Measurements from ENCODE around the gene LAMB4. TPM values are rescaled to one million over a fixed set of nuclear protein-coding genes. Genes with fewer than 3 reads are reported as not detected.

Gene LAMB4
- total RNA-seq, 3 donors from 2014 or later (not counting 1 experiment from before 2014, with no cell fraction given): not detected

DNA sequence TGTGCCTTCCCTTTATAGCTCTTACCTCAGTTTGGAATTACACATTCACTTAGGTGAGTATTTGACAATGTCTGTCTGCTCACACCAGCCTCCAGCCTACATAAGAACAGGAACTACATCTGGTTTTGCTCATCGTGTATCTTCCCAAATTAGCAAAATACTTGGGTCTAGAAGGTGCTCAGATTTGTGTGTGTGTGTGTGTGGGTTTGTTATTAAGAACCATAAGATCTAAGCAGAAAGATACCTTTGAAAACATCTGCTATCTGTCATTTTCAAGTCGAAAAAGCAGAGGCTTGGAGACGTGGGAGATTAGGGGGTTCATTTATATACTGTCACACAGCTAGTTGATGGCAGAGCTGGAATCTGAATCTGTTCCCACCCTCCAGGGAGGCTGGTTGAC is 14.8 kb upstream of the LAMB4 start:
- H3K9me3 ChIP-seq (ENCODE audit: control insufficient read depth, insufficient read depth, low read length): no peaks in the 10 kb centered on the region
- Mint-ChIP-seq H3K27me3 (ENCODE audit: low read depth in 2 of 2) (peaks cover 10 to 28% of the 10 kb centered on the region in 2 donors), H3K4me1 (no peaks in the 10 kb centered on the region), H3K4me3 (no peak overlapping the region), H3K9me3 (no peaks in the 10 kb centered on the region), H3K36me3 (no peaks in the 10 kb centered on the region), H3K27ac (no peak overlapping the region)
- H3K27me3 ChIP-seq (ENCODE audit: control insufficient read depth, insufficient read depth, low read length): no peaks in the 10 kb centered on the region
- no peak for TF ChIP-seq CTCF (IDR thresholded peaks at IDR 0.05)
- H3K4me3 ChIP-seq (ENCODE audit: low read length): no peak overlapping the region
- no peak for DNase-seq
- intact Hi-C loops (cut with micrococcal nuclease): no loop called here
- H3K27ac ChIP-seq (ENCODE audit: low read length): no peak overlapping the region
- no peaks in the 10 kb centered on the region for H3K36me3 ChIP-seq (ENCODE audit: control insufficient read depth, insufficient read depth, low read length)
- H3K4me1 ChIP-seq (ENCODE audit: control insufficient read depth, insufficient read depth, low read length): peaks cover 4% of the 10 kb centered on the region
- WGBS (ENCODE audit: insufficient coverage): 61% methylated on average over 2 of the region's 3 CpGs
- ATAC-seq: no peak

GRCh38 chr7:108143658-108144420 is 13.7 kb upstream of the LAMB4 start:
- no peaks in the 10 kb centered on the region for H3K36me3 ChIP-seq (ENCODE audit: control insufficient read depth, insufficient read depth, low read length)
- peaks cover 4% of the 10 kb centered on the region for H3K4me1 ChIP-seq (ENCODE audit: control insufficient read depth, insufficient read depth, low read length)
- H3K4me3 ChIP-seq (ENCODE audit: low read length): no peak overlapping the region
- Mint-ChIP-seq H3K36me3 (no peaks in the 10 kb centered on the region), H3K4me1 (no peaks in the 10 kb centered on the region), H3K4me3 (no peak overlapping the region), H3K27me3 (ENCODE audit: low read depth in 2 of 2) (peaks cover 13 to 17% of the 10 kb centered on the region in 2 donors), H3K27ac (no peak overlapping the region), H3K9me3 (no peaks in the 10 kb centered on the region)
- no peaks in the 10 kb centered on the region for H3K9me3 ChIP-seq (ENCODE audit: control insufficient read depth, insufficient read depth, low read length)
- DNase-seq (no peak), ATAC-seq (no peak)
- no peak for TF ChIP-seq CTCF (IDR thresholded peaks at IDR 0.05)
- H3K27ac ChIP-seq (ENCODE audit: low read length): no peak overlapping the region
- intact Hi-C loops (cut with micrococcal nuclease): no loop called here
- WGBS (ENCODE audit: insufficient coverage): 89% methylated on average over 6 of the region's 6 CpGs
- H3K27me3 ChIP-seq (ENCODE audit: control insufficient read depth, insufficient read depth, low read length): no peaks in the 10 kb centered on the region

GRCh38 chr7:108142675-108143259 is 12.6 kb upstream of the LAMB4 start:
- no peaks in the 10 kb centered on the region for H3K36me3 ChIP-seq (ENCODE audit: control insufficient read depth, insufficient read depth, low read length)
- Mint-ChIP-seq H3K9me3 (no peaks in the 10 kb centered on the region), H3K36me3 (no peaks in the 10 kb centered on the region), H3K27me3 (ENCODE audit: low read depth in 2 of 2) (peaks cover 13 to 15% of the 10 kb centered on the region in 2 donors), H3K4me1 (no peaks in the 10 kb centered on the region), H3K27ac (no peak overlapping the region), H3K4me3 (no peak overlapping the region)
- H3K4me3 ChIP-seq (ENCODE audit: low read length): no peak overlapping the region
- no peak for TF ChIP-seq CTCF (IDR thresholded peaks at IDR 0.05)
- H3K9me3 ChIP-seq (ENCODE audit: control insufficient read depth, insufficient read depth, low read length): no peaks in the 10 kb centered on the region
- ATAC-seq (no peak), DNase-seq (no peak)
- H3K4me1 ChIP-seq (ENCODE audit: control insufficient read depth, insufficient read depth, low read length): peaks cover 4% of the 10 kb centered on the region
- no peaks in the 10 kb centered on the region for H3K27me3 ChIP-seq (ENCODE audit: control insufficient read depth, insufficient read depth, low read length)
- intact Hi-C loops (cut with micrococcal nuclease): no loop called here
- no peak overlapping the region for H3K27ac ChIP-seq (ENCODE audit: low read length)
- WGBS (ENCODE audit: insufficient coverage): 86% methylated on average over 5 of the region's 6 CpGs
